Superior temporal gyrus (tissue), 1 donor: Measurements from ENCODE around the gene MKNK1.
A peak's percentile ranks its signal among the peaks of the same experiment; 100 is the strongest.

ENCODE experiments used
- DNase-seq: peaks from one replicate; pipeline ENCODE4 v3.0.0-alpha.2; 2016; ENCODE audit errors: extremely low spot score

Gene MKNK1

GRCh38 chr1:46539972-46540371 lies 64.1 kb downstream of the MKNK1 start:
- peak; percentile 59 for DNase-seq

GRCh38 chr1:46538147-46538546 lies 65.9 kb downstream of the MKNK1 start:
- DNase-seq = no peak

- no peak for DNase-seq
Measured at GRCh38 chr1:46537651-46538050, 66.4 kb downstream of the MKNK1 start.

DNA sequence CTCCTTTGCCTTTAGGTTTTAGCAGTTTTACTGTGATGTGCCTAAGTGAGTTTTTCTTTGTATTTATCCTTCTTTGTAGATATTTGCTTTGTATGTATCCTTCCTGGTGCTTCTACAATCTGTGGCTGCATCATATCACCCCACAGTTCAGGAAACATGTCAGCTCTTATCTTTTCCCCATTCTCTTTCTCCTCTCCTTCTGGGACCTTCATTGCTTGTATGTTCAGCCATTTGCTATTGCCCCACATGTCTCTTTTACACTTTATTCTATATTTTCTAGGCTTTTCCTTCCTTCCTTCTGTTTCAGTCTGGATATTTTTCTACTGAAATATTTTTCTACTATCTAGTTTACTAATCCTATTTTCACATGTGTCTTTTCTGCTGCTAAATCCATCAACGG lies 67.5 kb downstream of the MKNK1 start:
- no peak for DNase-seq

DNA sequence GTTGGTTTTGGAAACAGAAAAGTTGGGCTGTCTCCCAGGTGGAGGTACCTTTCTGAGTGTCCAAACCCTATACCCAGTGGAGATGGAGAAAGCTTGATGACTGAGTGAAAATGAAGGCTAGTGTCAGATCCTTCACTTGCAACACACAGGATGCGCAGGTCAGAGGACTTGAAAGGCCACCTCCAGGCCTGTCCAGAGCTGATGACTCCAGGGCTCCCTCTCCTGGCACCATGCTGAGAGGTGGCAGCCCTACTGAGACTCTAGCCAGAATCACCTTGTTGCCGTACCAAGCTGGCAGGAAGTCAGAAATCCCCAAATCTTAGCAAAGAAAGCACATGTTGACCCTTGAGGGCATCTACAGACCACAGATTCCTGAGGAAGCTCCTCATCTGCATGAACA lies 69.0 kb downstream of the MKNK1 start:
- DNase-seq = no peak

DNA sequence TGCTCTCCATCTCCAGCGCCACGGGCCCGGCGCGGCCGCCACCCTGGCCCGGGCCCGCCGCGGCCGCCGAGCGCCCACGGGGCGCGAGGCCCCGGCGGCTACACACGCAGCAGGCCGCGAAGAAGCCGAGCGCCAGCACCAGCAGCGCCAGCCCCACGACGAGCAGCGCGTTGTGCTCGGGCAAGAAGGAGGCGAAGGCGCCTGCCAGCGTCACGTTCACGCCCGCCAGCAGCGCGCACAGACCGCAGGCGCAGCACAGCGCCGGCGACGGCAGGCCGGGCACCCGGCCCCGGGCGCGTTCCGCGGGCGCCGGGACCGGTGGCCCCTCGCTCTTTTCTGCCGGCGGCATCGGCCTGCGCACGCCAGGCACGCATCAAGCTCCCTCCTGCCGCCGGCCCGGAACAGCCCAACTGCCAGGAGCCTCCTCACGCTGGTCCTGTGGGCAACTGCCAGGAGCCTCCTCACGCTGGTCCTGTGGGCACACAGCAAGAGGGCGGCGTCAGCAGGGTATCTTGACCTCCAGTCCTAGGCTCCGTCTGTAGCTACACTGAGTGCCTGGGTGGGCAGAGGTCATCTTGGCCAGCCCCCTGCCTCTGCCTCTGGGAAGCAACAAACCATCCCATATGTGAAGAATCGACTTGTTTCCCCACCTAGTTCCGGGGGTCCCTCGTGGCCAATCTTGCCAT lies 70.7 kb downstream of the MKNK1 start:
- DNase-seq = peak; percentile 22

- DNase-seq = peak; percentile 38
Measured at GRCh38 chr1:46532498-46533178, 71.4 kb downstream of the MKNK1 start.

- no peak for DNase-seq
Measured at GRCh38 chr1:46532095-46532494, 72.0 kb downstream of the MKNK1 start.

GRCh38 chr1:46530791-46531409 lies 73.2 kb downstream of the MKNK1 start:
- no peak for DNase-seq

GRCh38 chr1:46530311-46530710 lies 73.8 kb downstream of the MKNK1 start:
- no peak for DNase-seq

GRCh38 chr1:46529031-46529630 lies 74.9 kb downstream of the MKNK1 start:
- DNase-seq = no peak

DNA sequence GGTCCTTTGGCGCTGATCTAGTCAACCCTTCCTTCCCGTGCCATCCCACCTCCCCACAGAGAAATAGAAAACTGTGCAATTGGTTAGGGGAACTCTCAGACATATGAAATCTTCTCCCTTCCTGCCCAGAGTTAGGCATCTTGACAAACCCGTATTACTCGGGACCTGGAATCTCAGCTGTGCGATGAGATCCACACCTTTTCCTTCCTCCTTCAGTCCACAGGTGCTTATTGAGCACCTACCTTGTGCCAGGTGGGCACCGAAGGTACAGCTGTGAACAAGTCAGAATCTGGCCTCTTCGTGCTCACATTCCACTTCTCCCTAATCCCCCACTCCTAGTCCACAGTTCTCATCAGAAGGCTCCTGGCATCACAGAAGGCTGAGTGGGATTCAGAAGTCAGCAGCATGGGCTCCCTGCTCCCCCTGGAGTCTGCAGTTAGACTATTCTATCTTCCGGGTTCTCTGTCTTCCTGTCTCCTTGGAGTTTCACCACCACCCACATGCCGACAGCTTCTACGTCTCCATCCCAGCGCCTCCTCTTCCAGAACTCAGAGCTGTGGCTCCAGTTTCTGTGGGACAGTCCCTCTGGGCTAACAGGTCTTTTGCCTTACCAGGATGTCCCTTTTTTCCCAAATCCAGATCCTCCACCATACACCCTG lies 75.6 kb downstream of the MKNK1 start:
- peak; percentile 52 for DNase-seq

GRCh38 chr1:46527474-46528296 lies 76.4 kb downstream of the MKNK1 start:
- peak; percentile 92 for DNase-seq

- DNase-seq = no peak
Measured at GRCh38 chr1:46526691-46527291, 77.3 kb downstream of the MKNK1 start.

DNA sequence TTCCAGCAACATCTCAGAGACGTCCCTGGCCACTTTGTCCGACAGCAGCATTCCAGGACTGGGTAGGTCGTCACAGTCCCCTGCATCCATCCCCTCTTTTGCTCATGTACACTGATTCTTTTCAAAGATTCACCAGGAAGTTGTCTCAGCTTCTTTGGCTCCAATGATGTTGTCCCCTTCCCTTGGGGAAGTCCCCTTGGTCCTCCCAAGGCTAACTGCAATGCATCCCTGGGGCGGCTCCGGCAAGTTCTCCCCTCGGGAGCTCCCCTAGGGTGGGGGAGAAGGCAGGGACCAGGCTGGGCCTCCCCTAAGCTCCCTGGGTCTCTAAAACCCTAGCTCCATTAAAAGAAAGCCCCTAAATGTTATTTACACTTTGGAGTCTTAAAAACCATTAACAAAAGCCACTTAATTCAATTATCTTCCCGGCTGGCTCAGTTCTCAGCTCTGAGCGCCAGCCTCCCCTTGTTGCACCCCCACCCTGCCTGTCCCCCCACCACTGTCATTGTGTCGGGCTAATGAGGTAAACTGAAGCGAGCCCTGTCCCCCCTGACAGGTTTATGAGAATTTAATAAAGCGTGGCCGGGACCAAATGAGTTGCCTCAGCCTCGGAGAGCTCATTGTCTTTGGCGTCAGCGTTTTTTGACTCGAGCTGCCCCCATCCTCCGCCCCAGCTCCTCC lies 77.9 kb downstream of the MKNK1 start:
- no peak for DNase-seq

DNA sequence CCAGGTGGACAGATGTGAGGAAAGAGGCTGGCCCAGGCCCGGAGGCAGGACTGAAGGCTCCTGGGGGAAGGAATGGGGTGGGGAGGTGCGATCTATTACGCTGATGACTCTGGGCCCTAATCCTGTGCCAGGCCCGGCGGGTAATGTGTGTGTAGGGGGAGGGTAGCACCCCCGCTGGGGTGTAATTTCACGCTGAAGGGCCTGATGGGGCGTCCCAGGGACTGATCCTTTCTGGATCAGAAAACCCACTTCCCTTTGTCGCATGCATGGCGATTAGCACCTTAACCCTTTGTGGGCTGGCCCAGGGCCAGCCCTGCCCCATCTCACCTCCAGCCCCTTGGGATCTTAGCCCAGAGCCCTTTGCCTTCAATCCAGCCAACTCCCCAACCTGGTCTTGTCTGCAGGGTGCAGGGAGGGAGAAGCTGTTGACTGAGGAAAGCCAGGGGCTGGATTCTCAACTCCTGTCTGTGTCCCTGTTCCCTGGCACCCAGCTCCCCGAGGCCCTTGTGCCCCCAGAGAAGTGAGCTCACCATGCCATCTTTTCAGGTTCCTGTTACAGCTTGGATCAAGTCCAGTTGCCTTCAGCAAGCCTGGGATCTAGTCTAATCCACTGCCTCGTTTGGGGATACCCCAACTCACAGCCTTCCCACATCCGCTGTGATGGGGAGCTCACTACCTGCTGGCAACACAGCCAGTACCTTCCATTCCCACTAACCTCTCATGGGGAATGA lies 78.7 kb downstream of the MKNK1 start:
- no peak for DNase-seq

DNA sequence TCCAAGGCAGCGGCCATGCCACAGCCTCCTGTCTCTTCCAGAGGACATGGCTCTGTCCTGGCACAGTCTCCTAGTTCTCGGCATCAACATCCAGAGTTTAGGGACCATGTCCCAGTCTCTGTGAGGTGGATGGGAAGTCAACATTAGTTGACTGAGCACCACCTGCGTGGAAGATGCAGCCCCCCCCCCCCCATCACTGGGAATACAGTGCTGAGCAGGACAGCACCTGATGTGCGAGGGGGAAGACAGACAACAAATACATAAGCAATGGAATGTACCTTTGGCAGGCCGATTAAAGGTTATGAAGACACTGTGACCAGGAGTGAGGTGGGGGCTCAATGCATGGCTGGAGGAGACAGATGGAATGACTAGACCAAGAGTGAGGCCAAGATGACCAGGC lies 79.2 kb downstream of the MKNK1 start:
- DNase-seq = no peak

DNA sequence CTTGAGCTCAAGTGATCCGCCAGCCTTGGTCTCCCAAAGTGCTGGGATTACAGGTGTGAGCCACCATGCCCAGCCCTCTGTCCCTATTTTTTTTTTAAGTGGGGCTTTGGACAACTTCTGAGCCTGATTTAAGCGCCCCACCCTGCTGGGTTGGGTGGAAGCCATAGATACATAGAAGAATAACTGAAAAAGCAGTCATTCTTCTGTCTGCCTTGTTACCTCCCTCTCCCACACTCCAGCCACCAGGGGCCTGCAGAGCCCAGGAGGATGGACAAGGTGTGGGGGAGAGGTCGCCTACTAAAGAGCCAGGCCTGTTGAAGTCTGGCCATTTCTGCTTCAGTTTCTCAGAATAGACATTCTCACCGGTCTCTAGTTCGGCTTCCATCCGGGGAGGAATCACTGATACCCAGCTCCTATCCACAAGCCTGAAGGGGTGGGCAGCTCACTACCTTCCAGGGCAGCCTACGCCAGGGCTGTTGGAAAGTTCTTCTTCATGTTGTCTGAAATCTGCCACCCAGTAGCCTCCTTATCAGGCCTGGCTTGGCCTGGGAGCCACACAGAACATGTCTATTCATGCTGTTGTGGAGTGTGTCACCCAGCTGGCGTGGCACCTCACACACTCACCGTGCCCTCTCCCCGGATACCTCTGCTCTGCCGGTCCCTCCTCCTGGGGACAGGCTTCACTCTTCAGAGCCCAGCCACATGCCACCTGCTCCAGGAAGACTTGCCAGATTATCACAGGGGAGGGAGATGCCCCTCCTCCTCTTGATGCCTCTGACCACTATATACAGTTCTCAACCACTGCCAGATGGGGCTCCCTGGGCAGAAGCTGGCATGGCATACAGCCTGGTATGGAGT lies 80.3 kb downstream of the MKNK1 start:
- DNase-seq = no peak

DNA sequence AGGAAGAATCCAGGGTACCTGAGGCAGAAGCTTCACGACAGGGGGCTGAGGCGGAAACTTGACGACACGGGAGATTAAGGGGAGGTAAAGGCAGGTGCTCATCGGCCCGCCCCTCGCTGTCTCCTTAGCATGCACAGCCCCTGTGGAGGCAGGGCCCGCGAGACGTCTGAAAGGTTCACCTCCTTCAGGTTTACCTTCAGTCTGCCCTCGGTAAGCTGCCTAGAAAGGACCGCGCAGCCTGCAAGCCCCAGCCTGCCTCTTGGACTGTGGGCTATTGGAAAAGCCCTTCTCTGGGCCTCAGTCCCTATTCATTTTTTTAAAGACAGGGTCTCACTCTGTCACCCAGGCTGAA lies 81.1 kb downstream of the MKNK1 start:
- no peak for DNase-seq
